H1 (cell line): ENCODE results near the gene BPIFB2. TPM values are rescaled to one million over a fixed set of nuclear protein-coding genes. Genes with fewer than 3 reads are reported as not detected.

Experiments
- CHD2 ChIP-seq: IDR thresholded peaks from 2 replicates; pipeline ENCODE4 v1.6.1; 2012; ENCODE audit warnings: low read length, improper control_type of control experiment
- SRF ChIP-seq: IDR thresholded peaks from 2 replicates; pipeline ENCODE4 v1.6.1; 2011; ENCODE audit warnings: mild to moderate bottlenecking, low read depth, low read length, moderate library complexity
- polyA plus RNA-seq, 7 experiments: library from polyadenylated mRNA; depleted of rRNA in 3 of 7; stranded (reverse) in 5 of 7; unstranded in 2 of 7; fragments of >200 nt in 5 of 7; fragments of 200-250 nt in 2 of 7; gene quantifications; 1 replicate in 5 of 7; 2 replicates in 1 of 7; 4 replicates in 1 of 7; pipeline versions ENCODE4 v1.2.1 to v1.2.3, GENCODE V29; 2011 to 2013; ENCODE audit warnings: missing spikeins in 2 of 7, mixed read lengths in 2 of 7
- total RNA-seq: library from RNA; stranded (reverse); fragmentation: NEBNext Ultra II Directional; extraction: Animal tissue kit (Norgen Biotek cat#: 25700); gene quantifications from 2 replicates; pipeline ENCODE4 v1.2.1, GENCODE V29; 2021

The BPIFB2 gene
- total and polyA plus RNA-seq, 2 of the 8 experiments (the other 6 are each of a cell fraction or from before 2014, with no cell fraction given), result not detected

- TF ChIP-seq SRF, result no peak
- TF ChIP-seq CHD2, result no peak
Observed at GRCh38 chr20:32988008-32988407, 19.5 kb upstream of the BPIFB2 start (continued).
